ENCODE data around the gene ERC2.

DNA sequence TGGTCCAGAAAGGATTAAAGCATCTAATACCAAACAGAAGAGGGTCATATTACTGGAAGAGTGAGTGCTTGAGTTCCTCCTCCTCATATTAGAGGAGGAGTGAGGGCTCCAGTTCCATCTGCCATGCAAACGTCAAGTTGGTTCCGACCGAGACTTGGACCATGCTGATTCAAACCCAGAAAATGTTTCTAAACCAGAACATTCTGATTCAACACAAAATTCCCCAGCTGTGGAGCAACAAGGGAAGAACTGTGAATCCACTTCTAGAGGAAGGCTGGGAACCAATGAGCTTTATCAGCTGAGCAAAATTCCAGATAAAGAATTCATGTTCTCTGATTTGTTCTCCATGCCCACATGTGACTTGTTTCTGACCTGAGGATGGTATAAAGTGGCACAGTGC, 845.5 kb downstream of the ERC2 start:
- TF ChIP-seq GATA2 (IDR thresholded peaks at IDR 0.05; ENCODE audit: low read depth, low read length) = no peak
- TF ChIP-seq GATA3 (IDR thresholded peaks at IDR 0.05; ENCODE audit: low read depth, low read length) = no peak

Data from SH-SY5Y (cell line).